GM10266 (cell line): Measurements from ENCODE around the gene GRIN1.
"Not testable (repeated sequence)": the region's sequence is repeated elsewhere in the genome, so short reads cannot be mapped to it uniquely, and the experiment has no call there.

Source experiments
- DNase-seq: peaks from one replicate; pipeline ENCODE4 v3.0.0; 2012; ENCODE audit errors: extremely low spot score
- TF ChIP-seq, protein P1 (sequence below): IDR thresholded peaks from 2 replicates; pipeline ENCODE4 v1.5.1; 2012; ENCODE audit warnings: mild to moderate bottlenecking, low read depth; ENCODE audit not compliant: control insufficient read depth, insufficient read depth; ENCODE audit errors: missing control alignments

Gene GRIN1

DNA sequence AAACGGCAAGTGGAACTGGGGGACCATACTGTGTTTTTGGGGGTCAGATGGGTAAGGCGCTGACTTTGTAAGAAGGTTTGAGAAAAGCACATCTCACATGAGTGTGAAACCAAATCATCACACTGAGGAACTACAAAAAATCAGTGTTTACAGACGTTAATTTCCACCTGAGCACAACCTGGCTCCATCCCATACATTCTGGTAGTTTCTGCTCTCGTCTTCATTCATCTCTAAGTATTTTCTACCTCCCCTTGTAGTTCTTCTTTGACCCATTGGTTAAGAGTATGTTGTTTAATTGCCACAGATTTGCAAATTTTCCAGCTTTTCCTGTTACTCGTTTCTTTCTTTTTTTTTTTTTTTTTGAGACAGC lies 15.5 kb upstream of the GRIN1 start:
- TF ChIP-seq, protein P1, sequence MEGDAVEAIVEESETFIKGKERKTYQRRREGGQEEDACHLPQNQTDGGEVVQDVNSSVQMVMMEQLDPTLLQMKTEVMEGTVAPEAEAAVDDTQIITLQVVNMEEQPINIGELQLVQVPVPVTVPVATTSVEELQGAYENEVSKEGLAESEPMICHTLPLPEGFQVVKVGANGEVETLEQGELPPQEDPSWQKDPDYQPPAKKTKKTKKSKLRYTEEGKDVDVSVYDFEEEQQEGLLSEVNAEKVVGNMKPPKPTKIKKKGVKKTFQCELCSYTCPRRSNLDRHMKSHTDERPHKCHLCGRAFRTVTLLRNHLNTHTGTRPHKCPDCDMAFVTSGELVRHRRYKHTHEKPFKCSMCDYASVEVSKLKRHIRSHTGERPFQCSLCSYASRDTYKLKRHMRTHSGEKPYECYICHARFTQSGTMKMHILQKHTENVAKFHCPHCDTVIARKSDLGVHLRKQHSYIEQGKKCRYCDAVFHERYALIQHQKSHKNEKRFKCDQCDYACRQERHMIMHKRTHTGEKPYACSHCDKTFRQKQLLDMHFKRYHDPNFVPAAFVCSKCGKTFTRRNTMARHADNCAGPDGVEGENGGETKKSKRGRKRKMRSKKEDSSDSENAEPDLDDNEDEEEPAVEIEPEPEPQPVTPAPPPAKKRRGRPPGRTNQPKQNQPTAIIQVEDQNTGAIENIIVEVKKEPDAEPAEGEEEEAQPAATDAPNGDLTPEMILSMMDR: no peak
- no peak for DNase-seq

DNA sequence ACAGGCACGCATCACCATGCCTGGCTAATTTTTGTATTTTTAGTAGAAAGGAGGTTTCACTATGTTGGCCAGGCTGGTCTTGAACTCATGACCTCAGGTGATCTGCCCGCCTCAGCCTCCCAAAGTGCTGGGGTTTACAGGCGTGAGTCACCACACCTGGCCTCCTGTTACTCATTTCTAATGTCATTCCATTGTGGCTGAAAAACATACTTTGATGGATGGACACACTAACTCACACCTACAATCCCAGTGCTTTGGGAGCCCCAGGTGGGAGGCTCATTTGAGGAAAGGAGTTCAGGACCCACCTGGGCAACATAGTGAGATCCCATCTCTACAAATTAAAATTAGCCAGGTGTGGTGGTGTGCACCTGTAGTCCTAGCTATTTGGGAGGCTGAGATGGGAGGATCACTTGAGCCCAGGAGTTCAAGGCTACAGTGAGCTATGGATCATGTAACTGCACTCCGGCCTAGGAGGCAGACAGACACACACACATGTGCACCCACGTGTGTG lies 14.9 kb upstream of the GRIN1 start:
- DNase-seq: not testable (repeated sequence)

DNA sequence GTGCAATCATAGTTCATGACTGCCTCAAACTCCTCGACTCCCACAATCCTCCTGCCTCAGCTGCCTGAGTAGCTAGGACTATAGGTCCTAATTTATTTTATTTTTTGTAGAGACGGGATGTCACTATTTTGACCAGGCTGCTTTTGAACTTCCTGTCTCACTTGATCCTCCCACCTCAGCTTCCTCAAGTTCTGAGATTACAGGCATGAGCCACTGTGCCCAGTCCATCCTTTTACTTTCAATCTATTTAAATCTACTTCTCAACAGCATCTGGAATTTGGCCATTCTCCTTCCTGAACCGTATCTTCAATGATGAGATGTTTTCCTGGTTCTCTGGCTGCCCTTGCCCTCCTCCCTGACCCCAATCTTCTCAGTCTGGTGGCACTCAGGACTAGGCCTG lies 12.2 kb upstream of the GRIN1 start:
- DNase-seq: no peak
- TF ChIP-seq, protein P1: no peak

DNA sequence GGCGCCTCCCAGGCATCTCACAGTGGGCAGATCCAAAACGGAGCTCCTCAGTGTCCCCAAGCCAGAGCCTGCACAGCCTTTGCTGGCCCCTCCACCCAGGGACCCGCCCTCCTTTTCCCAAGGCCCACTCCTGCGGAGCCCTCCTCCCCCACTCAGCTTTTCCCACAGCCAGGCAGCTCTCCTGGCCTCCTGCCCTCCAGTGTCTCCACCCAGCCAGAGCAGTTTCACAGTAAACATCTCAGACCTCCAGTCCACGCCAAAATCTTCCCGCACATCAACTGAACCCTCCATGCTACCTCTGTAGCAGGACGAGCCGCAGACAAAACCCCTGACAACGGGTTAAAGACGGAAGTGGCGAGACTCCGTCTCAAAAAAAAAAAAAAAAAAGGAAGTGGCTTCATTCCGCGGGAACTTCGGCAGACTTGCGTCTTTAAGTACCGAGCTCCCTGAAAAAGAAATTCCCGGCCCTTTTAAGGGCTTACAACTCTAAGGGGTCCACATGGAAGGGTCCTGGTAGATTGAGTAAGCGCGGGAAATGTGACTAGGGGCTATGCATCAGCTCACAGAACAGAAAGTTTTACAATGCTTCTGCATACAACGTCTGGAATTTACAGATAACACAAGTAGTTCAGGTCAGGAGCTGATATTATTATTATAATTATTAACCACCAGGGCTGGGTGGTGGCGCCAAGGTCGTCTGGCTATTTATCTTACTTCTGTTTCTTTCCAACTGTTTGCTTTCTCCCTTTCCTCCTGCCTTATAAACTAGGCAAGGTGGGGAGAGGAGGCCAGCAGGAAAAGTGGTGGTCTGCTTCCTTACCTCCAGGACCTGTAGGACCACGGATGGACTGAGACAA lies 11.4 kb upstream of the GRIN1 start:
- no peak for DNase-seq
- TF ChIP-seq, protein P1: no peak

DNA sequence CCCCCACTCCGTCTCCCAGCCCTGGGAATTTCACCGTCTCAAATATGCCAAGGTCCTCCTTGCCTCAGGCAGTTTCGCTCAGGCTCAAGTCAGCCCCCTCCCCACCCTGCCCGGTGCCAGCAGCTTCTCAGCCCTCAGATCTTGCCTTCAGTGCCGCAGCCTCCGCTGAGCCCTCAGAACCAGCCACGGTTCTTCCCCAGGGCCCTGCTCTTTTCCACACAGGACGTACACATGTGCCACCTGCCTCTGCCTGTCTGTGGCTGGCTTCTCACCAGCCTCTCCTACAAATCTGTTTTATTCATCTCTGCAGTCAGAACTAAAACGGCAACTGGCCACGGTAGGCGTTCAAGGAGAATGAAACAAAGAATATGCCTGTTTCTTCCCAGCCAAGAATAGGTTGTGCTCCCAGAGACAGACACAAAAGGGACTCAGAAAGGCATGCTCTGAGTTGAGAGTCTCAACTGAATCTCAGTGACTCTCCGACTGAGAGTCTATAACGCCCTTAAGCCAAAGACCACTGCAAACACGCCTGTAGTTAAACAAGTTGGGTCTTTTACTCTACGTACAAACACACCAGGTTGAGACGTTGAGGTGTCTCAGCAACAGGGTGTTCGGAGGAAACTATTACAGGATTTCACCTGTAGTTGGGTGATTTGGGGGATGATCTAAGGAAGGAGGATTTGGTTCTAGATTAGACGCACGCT lies 10.6 kb upstream of the GRIN1 start:
- DNase-seq: no peak

DNA sequence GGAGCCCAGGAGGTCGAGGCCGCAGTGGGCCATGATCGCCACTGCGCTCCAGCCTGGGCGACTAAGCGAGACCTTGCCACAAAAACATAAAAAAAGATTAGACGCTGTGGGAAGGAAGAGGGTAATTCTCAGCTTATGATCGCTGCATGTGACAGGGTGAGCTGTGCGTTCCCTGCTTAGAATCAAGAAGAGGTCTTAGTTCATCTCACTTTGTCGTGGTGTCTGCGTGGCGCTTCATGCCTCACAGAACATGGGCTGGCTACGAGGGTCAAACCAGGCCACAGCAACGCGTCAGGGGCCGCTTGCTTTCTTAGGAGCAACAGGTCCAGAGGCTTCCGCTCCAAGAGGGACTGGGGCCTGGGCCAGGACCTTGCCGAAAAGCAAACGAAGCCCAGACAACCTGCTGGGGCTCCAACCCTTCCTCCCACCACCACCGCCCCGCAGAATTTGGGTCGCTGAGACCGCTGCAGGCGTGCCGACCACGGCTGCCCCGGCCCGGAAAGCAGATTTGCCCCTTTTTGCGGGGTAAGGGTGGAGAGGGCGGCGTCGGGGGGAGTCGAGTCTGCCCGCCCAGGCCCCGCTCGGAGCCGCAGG lies 10.0 kb upstream of the GRIN1 start:
- TF ChIP-seq, protein P1: no peak
- no peak for DNase-seq

More for the DNA sequence above, 10.6 kb upstream of the GRIN1 start:
- TF ChIP-seq, protein P1: no peak

DNA sequence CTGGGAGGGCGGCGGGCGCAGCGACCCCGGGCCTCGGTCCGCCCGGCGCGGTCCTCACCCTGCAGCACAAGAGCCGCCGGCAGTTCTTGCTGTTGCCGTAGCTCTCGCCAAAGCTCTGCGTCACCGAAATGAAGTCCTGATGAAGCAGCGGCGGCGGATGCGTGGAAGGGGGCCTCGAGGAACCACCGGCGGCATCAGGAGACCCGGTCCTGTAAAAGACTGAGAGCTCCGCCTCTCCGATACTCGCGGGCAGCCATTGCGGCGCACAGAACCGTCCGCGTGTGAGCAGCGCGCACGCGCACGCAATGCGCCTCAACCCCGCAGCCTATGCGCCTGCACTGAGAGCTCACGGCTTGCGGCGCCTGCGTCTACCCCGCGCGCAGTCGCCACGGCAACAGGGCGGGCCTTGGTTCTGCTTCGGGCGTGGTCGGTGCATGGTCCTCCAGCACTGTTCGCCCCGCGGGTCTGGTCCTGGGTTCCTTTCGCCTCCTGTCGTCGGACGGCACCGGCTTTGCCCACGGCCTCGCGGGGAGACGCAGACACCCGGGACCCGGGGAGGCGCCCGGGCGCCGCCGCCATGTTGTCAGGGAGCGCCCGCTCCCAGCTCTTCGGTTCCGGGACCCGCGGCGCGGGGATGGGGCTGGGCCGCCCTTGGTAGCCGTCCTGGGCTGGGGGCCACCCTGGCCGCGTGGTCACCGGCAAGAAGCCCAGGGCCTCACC lies 9.3 kb upstream of the GRIN1 start:
- peak; percentile 97 for DNase-seq
- TF ChIP-seq, protein P1: no peak
